NCI-H2227 (cell line): ENCODE results near the gene HUNK.

Experiments used
- DNase-seq: peaks from one replicate; lab custom pipeline; 2025; ENCODE audit not compliant: unreplicated experiment; lab: John Stamatoyannopoulos, UW

Gene HUNK

GRCh38 chr21:32044205-32045180 lies 171.7 kb downstream of the HUNK start:
- DNase-seq = no peak

- peak; percentile 11 for DNase-seq
These were observed 173.4 kb downstream of the HUNK start for GRCh38 chr21:32046191-32046590.

- DNase-seq = no peak
These were observed 175.5 kb downstream of the HUNK start for GRCh38 chr21:32048353-32048752.
